ENCODE results near the gene MPZL1. TPM values are rescaled to one million over a fixed set of nuclear protein-coding genes. Genes with fewer than 3 reads are reported as not detected.

MPZL1 gene
- total RNA-seq, 4 donors from 2014 or later, result 44.5 to 72.6 (median 53.7) TPM

GRCh38 chr1:167678422-167678821 lies 43.4 kb upstream of the MPZL1 start:
- no peak for TF ChIP-seq CTCF (IDR thresholded peaks at IDR 0.05; ENCODE audit: low read depth)

- TF ChIP-seq CTCF (IDR thresholded peaks at IDR 0.05; ENCODE audit: low read depth), result no peak
These were observed 42.9 kb upstream of the MPZL1 start for GRCh38 chr1:167678838-167679237.

- TF ChIP-seq CTCF (IDR thresholded peaks at IDR 0.05; ENCODE audit: low read depth), result no peak
These were observed 42.1 kb upstream of the MPZL1 start for GRCh38 chr1:167679714-167680113.

- TF ChIP-seq CTCF (IDR thresholded peaks at IDR 0.05; ENCODE audit: low read depth), result no peak
These were observed 40.8 kb upstream of the MPZL1 start for GRCh38 chr1:167681024-167681423.

GRCh38 chr1:167681451-167682098 lies 40.2 kb upstream of the MPZL1 start:
- no peak for TF ChIP-seq CTCF (IDR thresholded peaks at IDR 0.05; ENCODE audit: low read depth)

- TF ChIP-seq CTCF (IDR thresholded peaks at IDR 0.05; ENCODE audit: low read depth), result no peak
These were observed 38.6 kb upstream of the MPZL1 start for GRCh38 chr1:167683226-167683625.

- no peak for TF ChIP-seq CTCF (IDR thresholded peaks at IDR 0.05; ENCODE audit: low read depth)
These were observed 37.9 kb upstream of the MPZL1 start for GRCh38 chr1:167683641-167684502.

Measured in subcutaneous adipose tissue (tissue), 4 donors.